ENCODE measurements around the gene FIGNL2.

The FIGNL2 gene

GRCh38 chr12:51874000-51874399 is 25.5 kb upstream of the FIGNL2 start:
- no peak for DNase-seq

- no peak for DNase-seq
Measured at GRCh38 chr12:51873251-51873994, 24.9 kb upstream of the FIGNL2 start.

GRCh38 chr12:51872689-51872981 is 24.1 kb upstream of the FIGNL2 start:
- DNase-seq = no peak

GRCh38 chr12:51871918-51872688 is 23.6 kb upstream of the FIGNL2 start:
- no peak for DNase-seq

GRCh38 chr12:51871126-51871525 is 22.6 kb upstream of the FIGNL2 start:
- peak; percentile 41 for DNase-seq

GRCh38 chr12:51870504-51870903 is 22.0 kb upstream of the FIGNL2 start:
- DNase-seq = no peak

- DNase-seq = no peak
Measured at GRCh38 chr12:51869931-51870330, 21.4 kb upstream of the FIGNL2 start.

- no peak for DNase-seq
Measured at GRCh38 chr12:51869496-51869865, 21.0 kb upstream of the FIGNL2 start.

GRCh38 chr12:51868821-51869495 is 20.4 kb upstream of the FIGNL2 start:
- DNase-seq = no peak

- DNase-seq = no peak
Measured at GRCh38 chr12:51867796-51868428, 19.4 kb upstream of the FIGNL2 start.

- DNase-seq = no peak
Measured at GRCh38 chr12:51867371-51867770, 18.9 kb upstream of the FIGNL2 start.

GRCh38 chr12:51866762-51867161 is 18.2 kb upstream of the FIGNL2 start:
- no peak for DNase-seq

GRCh38 chr12:51866324-51866723 is 17.8 kb upstream of the FIGNL2 start:
- no peak for DNase-seq

GRCh38 chr12:51865757-51866270 is 17.3 kb upstream of the FIGNL2 start:
- DNase-seq = no peak

- DNase-seq = no peak
Measured at GRCh38 chr12:51864833-51865670, 16.5 kb upstream of the FIGNL2 start.

- DNase-seq = no peak
Measured at GRCh38 chr12:51863933-51864832, 15.7 kb upstream of the FIGNL2 start.

GRCh38 chr12:51863363-51863932 is 14.9 kb upstream of the FIGNL2 start:
- DNase-seq = no peak

- no peak for DNase-seq
Measured at GRCh38 chr12:51862947-51863346, 14.4 kb upstream of the FIGNL2 start.

- no peak for DNase-seq
Measured at GRCh38 chr12:51860986-51861385, 12.5 kb upstream of the FIGNL2 start.

- no peak for DNase-seq
Measured at GRCh38 chr12:51855586-51856428, 7.3 kb upstream of the FIGNL2 start.

Data from CD4-positive, alpha-beta T cell treated with Interleukin-15 for 1 hour (primary cell).